ENCODE data around the gene UQCRC1.

The UQCRC1 gene

DNA sequence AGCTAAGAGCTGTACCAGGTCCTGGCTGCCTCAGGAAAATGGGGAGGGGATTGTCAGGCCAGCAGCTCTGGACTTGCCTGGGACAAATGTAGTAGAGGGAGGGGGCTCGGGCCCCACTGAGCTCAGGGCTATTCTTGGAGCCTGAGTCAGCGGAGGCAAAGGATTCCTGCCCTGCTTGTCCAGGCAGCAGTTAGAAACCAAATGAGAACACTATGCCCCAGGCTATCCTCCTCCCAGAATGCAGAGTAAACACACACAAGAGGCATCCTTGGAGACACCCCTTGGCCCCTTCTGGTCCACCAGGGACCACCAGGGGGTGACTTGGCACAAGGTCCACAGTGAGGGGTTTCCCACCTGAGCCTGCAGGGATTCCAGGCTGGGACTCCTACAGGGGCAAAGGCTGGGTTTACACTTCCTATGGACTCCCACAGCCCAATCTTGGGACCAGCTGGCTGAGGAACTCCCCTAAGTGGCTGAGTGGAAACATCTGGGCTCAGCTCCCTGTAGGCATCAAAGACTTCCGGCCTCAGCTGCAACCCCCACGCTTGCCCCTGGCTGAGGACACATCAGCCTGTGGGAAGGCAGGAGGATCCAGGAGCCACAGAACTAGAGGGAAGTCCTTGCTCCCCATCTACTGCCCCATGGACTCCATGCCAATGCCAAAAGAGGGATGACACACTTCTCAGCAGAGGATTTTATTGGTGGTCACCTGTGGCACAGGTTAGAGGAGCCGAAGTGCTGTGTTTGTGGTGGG lies 10.9 kb downstream of the UQCRC1 start:
- DNase-seq: no peak

DNA sequence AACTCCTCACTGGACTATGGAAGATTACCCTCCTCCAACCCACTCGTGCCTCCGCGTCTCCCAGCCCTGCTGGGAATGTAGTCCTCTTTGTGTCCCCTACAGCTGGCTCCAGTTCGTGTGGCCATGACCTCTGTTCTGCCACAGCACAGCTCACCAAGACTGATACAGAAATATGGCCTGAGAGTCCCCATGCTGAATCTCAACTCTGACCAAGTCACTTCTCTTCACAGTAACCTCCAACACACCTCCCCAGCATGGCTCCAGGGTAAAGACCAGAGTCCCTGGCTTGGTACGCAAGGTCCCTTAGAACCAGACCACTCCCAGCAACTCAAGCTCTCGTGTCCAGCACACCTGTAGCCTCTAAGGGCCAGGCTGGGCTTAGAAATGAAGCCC lies 12.0 kb downstream of the UQCRC1 start:
- DNase-seq: no peak

DNA sequence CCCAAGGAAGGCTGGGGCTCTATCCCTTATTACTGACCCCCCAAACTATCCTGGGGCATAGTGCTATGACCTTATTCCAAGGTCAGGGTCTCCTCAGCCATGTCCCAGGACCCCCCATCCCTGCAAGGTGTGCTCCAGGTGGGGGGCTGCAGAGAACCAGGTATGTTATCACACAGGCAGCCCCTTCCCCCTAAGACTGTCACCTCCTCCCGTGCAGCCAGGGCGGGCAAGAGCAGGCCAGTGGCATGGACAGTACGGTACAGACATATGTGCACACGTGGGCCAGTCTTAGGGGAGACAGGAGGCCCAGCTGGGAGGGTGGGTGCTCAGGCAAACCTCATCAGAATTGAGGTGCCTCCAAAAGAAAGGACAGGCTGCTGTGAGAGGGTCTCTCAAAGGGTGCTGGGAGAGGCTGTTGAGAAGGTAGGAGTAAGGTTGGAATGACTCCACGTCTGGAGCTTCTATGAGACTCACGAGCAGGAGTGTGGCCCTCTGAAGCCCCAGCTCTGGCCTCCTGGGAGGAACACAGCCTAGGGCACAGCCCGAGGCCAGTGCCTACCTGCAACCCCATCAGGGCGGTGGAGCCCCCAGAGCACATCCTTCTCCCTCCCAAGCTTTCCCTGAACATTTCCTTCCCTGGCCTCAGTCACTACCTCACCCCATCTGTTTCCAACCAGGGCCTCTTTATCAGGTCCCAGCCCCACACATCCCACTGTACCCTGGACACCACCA lies 12.6 kb downstream of the UQCRC1 start:
- no peak for DNase-seq

DNA sequence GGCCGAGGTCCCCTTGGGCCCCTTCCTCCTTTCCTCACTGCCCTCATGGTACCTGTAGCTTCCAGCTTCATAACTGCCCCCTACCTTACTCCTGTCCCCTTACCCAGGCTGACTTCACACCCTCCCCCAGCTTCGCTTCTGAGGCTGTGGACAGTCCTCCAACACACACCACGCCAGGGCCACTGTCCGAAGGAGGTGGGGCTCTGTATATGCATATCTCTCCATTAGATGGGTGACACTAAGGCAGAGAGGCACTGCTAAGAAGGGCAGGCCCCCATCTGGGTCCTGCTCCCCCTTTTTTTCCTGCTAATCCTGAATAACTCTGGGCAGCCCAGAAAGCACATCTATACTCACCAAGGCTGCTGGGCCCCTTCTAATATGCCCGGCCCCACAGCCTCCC lies 13.3 kb downstream of the UQCRC1 start:
- DNase-seq: no peak

DNA sequence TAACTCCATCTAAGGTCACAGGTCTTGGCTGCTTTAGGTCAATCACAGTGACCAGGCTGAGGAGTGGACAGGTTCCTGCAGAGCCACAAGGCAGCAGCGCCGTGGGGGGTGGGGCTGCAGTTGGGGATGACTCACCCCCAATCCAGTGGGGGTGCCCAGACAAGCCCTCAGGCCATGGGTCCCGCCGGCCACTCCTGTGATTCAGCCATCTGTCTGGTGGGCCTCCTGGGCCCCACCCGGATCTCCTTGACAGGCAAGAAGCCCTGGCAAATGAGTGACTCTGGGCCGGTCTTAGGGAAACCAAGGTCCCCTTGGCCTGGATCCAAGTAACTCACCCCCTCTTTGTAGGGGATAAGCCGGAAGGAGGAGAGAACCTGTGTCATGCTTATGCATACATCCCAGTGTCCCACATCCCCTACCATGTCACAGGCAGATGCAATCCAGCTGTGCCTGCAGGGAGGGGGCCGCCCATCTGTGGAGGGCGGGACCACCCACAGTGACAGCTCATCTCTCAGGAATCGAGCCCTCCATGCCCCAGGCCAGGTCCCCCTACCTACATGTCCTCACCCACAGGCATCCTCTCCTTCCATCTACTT lies 13.8 kb downstream of the UQCRC1 start:
- no peak for DNase-seq

DNA sequence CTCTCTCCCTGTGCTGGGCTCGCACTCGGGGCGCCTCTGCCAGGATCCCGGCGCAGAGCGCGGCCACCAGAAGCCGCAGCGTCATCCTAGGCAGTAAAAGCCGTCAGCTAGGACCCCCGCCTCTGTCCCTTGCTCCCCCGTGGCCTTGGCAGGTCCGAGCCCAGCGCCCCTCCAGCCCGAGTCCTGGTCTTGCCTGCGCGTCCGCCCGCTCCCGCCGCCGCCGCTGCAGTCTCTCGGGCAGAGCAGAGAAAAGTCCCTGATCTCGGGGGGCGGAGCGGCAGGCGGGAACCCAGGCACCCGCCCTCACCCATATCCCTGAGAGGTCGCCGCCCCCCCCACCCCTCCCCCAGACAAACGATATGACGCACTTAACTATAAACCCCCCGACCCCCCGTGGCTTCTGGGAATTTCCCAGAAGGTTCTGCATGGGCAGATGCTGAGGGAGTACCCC lies 14.3 kb downstream of the UQCRC1 start, which contains the start of gene COL7A1:
Gene COL7A1 (minus strand): TSS at position 255 of the 451 bp plus-strand sequence. CDS start 170 bp downstream, at position 85.
- DNase-seq: no peak

DNA sequence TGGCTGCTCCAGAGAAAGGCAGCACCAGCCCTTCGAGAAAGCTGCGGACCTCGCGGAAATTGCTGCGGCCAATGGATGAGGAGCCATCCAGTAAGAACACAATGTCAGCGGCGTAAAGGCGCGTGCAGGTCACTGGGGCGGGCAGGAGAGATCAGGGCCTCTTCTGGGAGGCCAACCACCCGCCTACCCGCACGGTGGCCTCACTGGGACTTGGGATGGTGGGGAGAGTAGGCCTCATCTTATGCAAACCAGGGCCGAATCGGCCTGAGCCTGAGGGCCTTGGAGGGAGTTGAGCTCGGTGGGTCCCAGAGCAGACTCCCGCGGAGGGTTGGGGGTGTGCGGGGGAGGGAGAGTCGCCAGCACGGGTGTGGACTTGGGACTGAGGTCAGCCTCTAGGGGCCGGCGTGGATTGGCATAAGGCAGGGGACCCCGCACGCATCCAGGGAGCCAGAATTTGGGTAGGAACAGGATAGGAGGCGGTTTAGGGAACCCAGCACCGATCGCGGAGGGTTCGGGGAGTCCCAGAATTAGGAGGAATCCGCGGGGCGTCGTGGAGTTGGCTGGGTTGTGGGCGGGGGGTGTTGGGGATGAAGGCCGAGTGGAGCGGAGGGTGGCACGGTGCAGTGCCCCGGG lies 14.9 kb downstream of the UQCRC1 start:
- no peak for DNase-seq

DNA sequence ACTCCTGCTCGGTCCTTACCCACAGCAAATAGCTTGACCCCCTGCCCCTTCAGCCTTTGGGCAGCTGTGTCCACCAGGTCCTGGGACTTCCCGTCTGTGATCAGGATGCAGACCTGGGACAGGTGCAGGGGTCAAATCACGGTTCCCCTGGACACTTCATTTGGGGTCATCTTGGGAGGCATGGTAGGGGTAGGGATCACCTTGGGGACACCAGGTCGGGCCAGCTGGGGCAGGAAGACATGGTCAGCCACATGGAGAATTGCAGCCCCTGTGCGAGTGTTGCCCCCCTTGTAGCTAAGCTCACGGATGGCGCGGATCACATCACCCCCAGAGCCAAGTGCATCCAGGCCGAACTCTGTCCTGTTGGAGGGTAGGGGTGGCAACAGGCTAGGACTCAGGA lies 16.1 kb downstream of the UQCRC1 start:
- no peak for DNase-seq

DNA sequence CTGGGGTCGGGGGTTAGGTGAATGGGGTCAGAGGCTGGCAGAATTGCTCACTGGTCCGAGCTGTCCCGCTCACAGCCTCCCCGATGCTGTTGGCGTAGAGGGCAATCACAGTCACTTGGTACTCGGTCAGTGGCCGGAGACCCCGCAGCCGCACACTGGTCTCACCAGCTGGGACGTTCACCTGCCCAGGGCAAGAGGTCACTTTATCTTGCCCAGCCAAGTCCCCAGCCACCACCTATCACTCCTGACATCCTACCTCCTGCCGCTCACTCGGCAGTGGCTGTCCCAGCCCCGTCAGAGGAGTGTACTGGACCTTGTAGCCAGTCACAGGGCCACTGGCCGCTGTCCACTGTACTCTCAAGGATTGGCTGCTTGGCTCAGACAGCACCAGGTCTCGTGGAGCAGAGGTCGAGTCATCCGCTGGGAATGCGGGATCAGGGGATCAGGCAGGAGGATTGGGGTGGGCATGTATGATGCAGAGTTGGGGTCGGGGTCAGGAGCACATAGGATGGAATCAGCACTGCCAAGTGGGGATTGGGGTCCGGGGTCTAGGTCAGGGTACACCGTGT lies 16.8 kb downstream of the UQCRC1 start:
- DNase-seq: no peak

DNA sequence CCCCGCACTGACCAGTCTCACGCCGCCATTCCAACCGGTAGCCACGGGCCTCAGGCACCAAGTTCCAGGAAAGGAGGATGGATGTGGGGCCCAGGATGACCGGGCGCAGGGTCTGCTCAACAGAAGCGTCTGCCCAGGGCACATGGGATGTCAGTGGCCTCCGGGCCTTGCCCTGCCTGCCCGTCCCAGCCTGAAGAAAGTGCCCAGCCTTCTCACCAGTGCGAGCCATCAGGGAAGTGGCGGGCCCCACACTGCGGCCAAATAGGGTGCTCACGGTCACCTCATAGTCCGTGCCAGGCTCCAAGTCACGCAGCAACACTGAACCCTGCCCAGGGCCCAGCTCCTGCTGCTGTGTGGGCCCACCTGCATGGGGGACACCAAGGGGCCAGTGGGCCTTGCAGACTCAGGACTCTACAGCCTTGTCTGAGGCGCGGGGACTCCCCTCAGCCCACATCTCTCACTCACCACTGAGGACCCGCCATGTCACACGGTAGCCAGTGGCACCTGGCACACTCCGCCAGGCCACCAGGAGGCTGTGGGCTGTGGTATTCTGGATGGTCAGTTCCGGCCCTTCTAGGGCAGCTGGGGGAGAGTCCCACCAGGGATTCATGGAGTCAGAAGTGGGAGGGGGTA lies 17.4 kb downstream of the UQCRC1 start:
- no peak for DNase-seq

DNA sequence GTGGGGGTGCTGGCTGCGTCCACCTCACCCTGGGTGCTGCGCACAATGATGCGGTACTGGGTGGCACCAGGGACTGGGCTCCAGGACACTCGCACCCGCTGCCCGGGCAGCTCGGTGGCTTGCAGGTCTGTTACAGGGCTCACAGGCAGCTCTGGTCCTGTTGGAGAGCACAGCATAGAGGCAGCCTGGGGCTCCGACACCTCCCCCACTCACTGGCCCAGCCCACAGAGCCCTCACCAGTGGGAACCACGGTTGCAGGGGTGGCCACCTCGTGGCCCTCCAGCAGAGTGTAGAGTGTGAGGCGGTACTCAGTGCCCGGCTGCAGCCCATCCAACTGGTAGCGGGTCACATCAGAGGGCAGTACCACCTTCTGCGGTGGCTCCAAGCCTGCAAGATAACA lies 18.0 kb downstream of the UQCRC1 start:
- DNase-seq: no peak

DNA sequence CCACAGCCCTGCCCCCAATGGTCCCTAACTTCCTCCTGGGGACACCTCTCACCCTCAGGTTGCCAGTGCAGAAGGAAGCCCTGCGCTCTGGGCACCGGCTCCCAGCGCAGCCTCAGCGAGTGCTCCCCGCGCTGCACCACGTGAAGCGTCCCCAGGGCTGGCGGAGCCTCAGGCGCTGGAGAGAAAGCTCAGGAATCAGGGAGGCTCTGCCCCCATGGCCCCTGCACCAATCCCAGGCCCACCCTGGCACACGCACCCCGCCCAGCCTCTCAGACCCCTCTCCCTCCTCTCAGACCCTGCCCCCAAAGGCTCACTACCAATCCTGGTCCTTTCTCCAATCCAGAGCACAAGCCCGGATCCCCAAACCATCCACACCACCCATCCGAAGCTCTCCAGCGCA lies 21.2 kb downstream of the UQCRC1 start:
- no peak for DNase-seq

DNA sequence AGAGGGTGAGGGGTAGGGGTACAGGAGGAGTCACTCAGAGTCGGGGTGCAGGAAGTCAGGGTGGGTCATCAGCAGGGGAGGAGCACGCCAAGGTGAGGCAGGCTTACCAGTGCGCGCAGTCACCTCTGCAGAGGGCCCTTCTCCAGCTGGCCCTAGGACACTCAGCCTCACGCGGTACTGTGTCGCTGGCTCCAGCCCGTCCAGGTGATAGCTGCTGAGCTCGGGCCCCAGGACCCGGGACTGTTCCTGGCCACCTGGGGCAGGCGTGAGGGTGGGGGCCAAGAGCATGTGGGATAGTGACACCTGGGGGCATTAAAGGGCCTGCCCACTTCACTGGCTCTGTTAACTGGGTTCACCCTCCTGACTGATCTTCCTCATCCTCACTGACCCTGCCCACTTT lies 21.8 kb downstream of the UQCRC1 start:
- DNase-seq: no peak

DNA sequence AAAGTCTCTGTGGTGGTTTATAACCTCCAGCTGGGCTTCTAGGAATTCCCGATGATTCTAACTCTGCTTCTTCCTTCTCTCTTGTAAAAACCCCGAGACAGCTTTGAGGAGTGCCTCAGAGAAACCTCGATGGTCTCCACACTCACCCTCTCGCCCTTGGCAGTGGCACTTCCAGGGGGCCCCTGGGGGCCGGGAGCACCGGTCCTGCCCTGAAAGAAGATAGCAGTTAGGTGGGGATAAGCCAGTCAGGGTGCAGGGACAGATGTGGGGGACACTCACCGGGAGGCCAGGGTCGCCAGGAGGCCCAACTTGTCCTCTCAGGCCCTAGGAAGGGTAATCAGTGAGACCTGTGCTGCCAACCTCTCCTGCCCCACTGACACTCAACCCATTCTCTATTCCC lies 24.0 kb downstream of the UQCRC1 start:
- DNase-seq: no peak

DNA sequence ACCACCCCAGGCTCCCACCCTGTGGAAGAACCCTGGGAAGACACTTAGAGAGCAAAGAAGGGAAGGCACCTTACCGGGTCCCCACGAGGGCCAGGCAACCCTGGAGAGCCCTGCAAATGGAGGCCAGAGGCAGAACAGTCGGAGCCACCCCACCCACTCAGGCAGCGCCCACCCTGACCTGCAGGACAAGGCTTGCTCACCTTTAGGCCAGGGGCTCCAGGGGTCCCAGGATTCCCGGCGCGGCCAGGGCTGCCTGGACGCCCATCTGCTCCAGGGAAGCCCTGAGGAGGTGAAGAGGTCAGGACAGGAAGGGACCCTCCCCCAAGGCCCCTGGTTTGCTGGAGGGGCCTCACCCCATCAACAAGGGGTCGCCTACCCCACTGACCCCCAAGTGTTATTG lies 24.6 kb downstream of the UQCRC1 start:
- no peak for DNase-seq

DNA sequence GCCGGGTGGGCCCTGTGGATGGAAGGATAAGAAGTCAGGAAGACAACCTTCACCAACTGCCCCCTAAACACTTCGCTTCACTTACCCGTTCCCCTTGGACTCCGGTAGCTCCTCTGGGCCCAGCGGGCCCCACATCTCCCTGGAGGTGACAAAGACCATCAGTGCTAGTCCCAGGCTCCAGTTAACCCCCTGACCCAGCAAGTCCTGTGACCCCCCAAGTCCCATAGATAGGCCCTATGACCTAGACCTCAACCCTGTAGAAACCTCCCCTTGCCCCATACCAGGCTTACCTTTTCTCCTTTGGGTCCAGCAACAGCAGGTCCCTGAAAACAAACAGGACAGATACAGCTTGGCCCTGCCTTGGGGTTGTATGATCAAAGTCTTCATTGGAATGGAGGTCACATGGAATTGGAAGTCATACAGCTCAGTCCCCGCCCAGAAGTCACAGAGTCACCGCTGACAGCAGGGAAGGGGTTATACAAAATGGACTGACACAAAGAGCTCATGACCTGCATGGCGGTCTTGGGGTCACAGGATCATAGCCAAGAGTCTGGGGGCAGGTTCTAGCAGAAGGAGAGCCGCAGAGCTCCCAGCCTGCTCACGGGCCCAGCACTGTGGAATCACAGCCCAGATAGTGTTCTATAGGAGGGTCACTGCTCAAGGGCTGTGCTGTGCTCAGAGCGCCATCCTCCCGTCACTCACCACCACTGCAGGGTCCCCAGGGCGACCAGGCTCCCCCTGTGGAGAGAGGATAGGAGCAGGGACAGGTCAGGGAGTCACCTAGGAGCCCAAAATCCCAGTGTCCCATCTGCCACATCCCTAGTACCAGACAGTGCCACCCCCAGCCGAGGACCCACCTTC lies 27.6 kb downstream of the UQCRC1 start:
- no peak for DNase-seq

DNA sequence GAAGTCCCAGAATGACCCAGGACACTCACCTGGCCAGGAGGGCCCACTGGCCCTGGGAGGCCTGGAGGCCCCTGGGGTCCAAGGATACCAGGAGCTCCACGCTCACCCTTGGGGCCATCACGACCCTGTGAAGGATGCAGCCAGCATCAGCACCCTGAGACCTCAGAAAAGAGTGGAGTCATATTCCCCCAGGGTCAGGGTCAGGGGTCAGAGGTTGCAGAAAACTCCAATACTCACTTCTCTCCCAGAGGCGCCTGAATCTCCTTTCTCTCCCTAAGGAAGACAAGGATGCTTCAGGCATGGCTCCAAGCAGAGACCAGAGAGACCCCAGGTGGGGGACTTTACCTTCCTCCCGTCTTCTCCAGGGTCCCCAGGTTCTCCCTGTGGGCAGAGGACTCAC lies 32.8 kb downstream of the UQCRC1 start:
- no peak for DNase-seq

DNA sequence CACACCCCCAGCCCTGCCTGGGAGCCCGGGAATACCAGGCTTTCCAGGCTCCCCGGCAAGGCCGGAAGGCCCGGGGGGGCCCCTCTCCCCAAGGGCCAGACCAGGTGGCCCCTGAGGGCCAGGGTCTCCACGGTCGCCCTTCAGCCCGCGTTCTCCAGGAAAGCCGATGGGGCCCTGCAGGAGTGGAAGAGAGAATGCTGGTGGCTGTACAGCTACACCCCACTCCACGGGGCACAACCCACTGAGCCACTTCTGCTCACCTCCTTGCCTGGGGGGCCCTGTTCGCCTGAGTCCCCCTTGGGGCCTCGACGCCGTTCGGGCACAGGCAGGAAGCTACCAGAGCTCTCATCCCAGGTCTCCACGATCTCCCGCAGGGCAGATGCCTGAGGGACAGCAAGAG lies 34.1 kb downstream of the UQCRC1 start:
- no peak for DNase-seq

DNA sequence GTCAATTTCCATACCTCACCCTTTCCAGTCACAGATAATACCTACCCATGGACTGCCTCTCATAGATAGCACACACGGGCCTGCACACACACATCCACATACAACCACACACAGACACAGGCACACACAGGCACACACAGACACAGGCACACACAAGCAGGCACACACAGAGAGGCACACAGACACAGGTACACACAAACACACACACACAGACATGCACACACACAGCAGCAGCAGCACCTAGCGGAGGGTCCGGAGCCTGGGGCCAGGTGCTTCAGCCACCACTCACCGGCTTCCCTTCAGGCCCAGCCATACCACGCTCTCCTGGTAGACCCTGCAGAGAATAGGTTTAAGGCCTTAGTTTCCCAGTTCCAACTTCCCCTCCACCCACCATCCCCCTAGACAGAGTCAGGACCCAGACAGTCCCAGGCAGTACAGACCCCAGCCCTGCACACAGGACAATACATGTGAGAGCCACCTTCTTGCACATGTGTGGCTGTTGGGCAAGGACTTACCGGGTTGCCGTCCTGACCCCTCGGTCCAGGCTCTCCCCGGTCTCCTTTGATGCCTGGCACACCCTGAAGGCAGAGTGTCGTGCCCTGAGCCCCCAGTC lies 35.4 kb downstream of the UQCRC1 start:
- DNase-seq: no peak

DNA sequence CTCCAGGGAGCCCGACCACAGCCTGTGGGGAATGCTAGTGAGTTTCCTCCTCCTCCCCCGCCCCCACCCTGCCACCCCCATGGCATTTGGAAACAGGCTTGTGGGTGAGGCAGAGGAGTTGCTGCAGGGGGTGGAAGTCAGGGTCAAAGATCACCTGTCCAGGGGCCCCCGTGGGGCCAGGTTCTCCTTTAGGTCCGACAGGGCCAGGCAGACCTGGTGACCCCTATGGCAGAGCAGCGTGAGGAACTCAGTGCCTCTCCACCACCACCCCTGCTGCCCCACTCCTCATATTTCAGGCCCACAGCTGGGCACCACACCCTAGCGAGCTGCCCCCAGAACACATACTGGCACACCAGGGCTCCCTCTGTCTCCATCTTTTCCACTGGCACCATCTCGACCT lies 36.9 kb downstream of the UQCRC1 start:
- no peak for DNase-seq

DNA sequence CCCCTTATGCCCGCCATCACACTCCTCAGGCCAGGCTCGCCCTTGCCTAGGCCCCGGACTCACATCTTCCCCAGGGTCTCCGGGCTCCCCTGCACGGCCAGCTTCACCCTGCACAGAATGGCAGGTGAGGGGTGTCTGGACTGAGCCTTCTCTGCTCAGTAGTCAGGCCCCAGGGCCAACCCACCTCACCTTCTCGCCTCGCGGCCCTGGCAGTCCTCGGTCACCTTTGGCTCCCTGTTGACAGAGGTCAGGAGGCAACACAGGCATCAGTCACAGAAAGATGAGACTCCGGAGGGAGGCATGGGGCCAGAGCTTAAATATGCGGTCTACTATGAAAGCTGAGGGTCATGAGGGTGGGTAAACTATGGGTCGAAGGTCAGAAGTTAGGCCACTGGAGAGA lies 37.5 kb downstream of the UQCRC1 start:
- no peak for DNase-seq

All from activated effector memory CD4-positive, alpha-beta T cell treated with anti-CD3 and anti-CD28 coated beads, Interleukin-2, amount 50 U/mL, for 16 hours (primary cell).